Thymus (tissue), 11 donors: ENCODE results near the gene GPANK1. TPM values are rescaled to one million over a fixed set of nuclear protein-coding genes. Genes with fewer than 3 reads are reported as not detected.

Experiments
- DNase-seq, 9 donors: peaks; one replicate each; pipeline ENCODE4 v3.0.0-alpha.2; 2013; ENCODE audit warnings: low spot score in 9 of 9, low read depth in 6 of 9, missing footprints in 1 of 9
- H3K27ac ChIP-seq, 2 donors: one replicate each; pipeline ENCODE4 v1.5.1; 2013; ENCODE audit warnings: control low read depth in 1 of 2, low read depth in 1 of 2, low read length in 1 of 2, mild to moderate bottlenecking in 1 of 2, moderate library complexity in 1 of 2
- H3K27me3 ChIP-seq, 2 donors: one replicate each; pipeline ENCODE4 v1.5.1; 2013; ENCODE audit warnings: low read length in 1 of 2; ENCODE audit not compliant: control insufficient read depth in 2 of 2, insufficient read depth in 1 of 2
- H3K36me3 ChIP-seq, 2 donors: one replicate each; pipeline ENCODE4 v1.5.1; 2013; ENCODE audit warnings: low read length in 1 of 2, mild to moderate bottlenecking in 1 of 2, moderate library complexity in 1 of 2; ENCODE audit not compliant: control insufficient read depth in 2 of 2, insufficient read depth in 2 of 2
- H3K4me1 ChIP-seq, 2 donors: one replicate each; pipeline ENCODE4 v1.5.1; 2013; ENCODE audit warnings: low read length in 2 of 2; ENCODE audit not compliant: control insufficient read depth in 2 of 2, insufficient read depth in 2 of 2
- H3K4me3 ChIP-seq, 2 donors: one replicate each; pipeline ENCODE4 v1.5.1; 2013; ENCODE audit warnings: low read length in 2 of 2, control low read depth in 1 of 2, mild to moderate bottlenecking in 1 of 2
- H3K9me3 ChIP-seq, 2 donors: one replicate each; pipeline ENCODE4 v1.5.1; 2013; ENCODE audit warnings: low read length in 1 of 2, mild to moderate bottlenecking in 1 of 2; ENCODE audit not compliant: control insufficient read depth in 2 of 2, insufficient read depth in 1 of 2
- WGBS: extraction: QIAGEN DNeasy Blood & Tissue Kit; methylation state at CpG from one replicate; pipeline ENCODE4 v1.1.7; 2013; 5-methylcytosine and 5-hydroxymethylcytosine counted together
- polyA plus RNA-seq: library from polyadenylated mRNA; stranded (reverse); fragments of 200-250 nt; gene quantifications from one replicate; pipeline ENCODE4 v1.2.3, GENCODE V29; 2013
- total RNA-seq: library from RNA; stranded (reverse); fragments of 120-200 nt; gene quantifications from one replicate; pipeline ENCODE4 v1.2.4, GENCODE V29; 2013
- donor health status: healthy.

GPANK1 gene
- total and polyA plus RNA-seq, 2 donors, result 13.8 to 25.2 TPM

DNA sequence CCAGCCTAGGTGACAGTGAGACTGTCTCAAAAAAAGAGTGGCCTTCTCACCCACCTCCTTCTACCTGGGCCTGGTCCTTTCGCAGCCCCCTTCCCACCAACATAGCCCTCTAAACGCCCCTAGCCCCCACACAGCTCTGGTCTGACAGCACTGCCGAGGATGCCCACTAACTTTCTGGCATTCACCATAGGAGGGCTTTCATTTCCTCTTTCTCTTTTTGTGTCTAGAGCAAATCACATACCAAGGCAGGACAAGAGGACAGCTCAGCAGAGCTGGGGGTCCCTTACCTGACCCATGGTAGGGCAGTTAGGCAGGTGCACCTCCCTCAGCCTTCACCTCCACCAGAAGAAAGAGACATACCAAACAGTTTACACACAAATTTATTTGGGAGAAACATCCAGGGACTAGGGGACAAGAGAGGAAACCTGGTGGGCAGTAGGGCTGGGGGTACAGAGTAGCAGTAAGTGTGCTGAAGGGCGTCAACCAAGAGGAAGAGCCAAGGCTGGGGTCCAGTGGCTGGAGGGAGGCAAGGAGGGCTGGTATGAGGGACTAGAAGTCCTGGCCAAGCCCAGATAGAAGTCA, 11.6 kb upstream of the GPANK1 start:
- Histone ChIP-seq H3K9me3 (no peaks in the 10 kb centered on the region), H3K27me3 (peaks cover 0 to 14% of the 10 kb centered on the region in 2 donors), H3K4me1 (peaks cover 2 to 23% of the 10 kb centered on the region in 2 donors), H3K36me3 (peaks cover 21 to 31% of the 10 kb centered on the region in 2 donors), H3K4me3 (no peak overlapping the region), H3K27ac (no peak overlapping the region)
- no peak for DNase-seq
- 92% methylated on average over 4 of the region's 4 CpGs for WGBS

DNA sequence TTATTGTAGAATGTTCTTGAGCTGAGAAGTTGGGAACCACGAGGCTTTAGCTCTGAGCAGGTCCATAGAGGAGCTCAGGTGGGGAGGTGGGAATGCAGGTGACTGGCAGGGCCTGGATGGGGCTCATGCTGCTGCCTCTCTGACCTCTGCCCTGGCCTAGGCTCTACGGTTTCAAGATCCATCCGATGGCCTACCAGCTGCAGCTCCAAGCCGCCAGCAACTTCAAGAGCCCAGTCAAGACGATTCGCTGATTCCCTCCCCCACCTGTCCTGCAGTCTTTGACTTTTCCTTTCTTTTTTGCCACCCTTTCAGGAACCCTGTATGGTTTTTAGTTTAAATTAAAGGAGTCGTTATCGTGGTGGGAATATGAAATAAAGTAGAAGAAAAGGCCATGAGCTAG, 4.9 kb upstream of the GPANK1 start, which contains the start of gene LY6G5B:
Gene LY6G5B (plus strand): TSS at position 301 of the 400 bp plus-strand sequence. CDS start 975 bp downstream, outside the sequence.
- Histone ChIP-seq H3K27ac (no peak within 1 kb of the TSS), H3K9me3 (no peaks in the 10 kb centered on the region), H3K4me3 (no peak within 1 kb of the TSS), H3K4me1 (peaks cover 7 to 18% of the 10 kb centered on the region in 2 donors), H3K36me3 (peaks cover 56 to 70% of the 10 kb centered on the region in 2 donors), H3K27me3 (no peaks in the 10 kb centered on the region)
- WGBS, result 98% methylated on average over 8 of the region's 8 CpGs
- DNase-seq, result no peak

DNA sequence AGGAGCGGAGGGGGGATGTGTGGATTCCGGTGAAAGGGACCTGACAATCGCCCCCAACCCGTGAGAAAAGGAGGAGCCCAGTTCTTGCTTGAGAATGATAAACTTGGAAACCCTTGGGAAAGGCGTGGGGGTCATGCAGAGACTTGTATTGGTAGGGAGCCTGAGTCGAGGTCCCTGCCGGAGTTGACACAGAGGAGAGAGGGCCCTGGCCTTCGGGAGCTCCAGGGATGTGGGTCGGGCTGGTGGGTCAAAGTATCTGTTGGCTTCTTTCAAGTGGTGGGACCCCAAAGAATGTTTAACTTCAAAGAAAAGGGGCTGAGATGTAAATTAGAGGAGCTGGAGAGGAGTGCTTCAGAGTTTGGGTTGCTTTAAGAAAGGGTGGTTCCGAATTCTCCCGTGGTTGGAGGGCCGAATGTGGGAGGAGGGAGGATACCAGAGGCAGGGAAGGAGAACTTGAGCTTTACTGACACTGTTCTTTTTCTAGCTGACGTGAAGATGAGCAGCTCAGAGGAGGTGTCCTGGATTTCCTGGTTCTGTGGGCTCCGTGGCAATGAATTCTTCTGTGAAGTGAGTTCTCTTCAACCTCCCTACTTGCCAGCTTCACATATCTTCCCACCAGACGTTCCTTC, 1.7 kb upstream of the GPANK1 start:
- peak overlapping the region; percentile 91 to 97 for H3K4me3 ChIP-seq
- H3K36me3 ChIP-seq, result peaks cover 47 to 72% of the 10 kb centered on the region in 2 donors
- peak overlapping the region; percentile 45 to 82 for H3K27ac ChIP-seq
- 12% methylated on average over 15 of the region's 15 CpGs for WGBS
- no peak for DNase-seq
- H3K4me1 ChIP-seq, result peaks cover 30 to 47% of the 10 kb centered on the region in 2 donors
- H3K27me3 ChIP-seq, result no peaks in the 10 kb centered on the region
- H3K9me3 ChIP-seq, result no peaks in the 10 kb centered on the region

DNA sequence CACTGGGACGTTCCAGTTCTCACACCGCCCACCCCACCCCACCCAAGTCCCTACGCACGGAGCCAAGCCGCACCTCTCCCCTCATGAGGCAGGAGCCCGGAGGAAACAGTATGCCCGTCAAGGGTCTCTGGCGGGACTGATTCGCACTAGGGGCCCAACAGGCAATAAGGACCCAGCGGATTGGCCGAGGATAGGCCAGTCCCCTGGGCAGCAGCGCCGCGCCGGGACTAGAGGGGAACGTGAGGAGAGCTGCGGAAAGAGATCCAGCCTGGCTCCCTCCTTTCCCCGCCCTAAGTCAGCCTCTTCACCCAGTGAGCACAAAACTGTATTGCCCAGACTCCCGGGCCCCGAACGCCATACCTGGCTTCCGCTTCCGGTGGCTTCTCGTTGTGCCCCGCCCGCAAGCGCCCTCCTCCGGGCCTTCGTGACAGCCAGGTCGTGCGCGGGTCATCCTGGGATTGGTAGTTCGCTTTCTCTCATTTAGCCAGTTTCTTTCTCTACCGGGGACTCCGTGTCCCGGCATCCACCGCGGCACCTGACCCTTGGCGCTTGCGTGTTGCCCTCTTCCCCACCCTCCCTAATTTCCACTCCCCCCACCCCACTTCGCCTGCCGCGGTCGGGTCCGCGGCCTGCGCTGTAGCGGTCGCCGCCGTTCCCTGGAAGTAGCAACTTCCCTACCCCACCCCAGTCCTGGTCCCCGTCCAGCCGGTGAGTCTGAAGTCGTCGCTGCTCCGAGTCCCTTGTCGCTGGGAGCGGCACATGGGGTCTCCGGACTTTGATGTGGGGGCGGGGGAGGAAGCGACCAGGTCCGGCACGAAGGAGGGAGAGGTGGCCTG, 922 bp upstream of the GPANK1 start, which contains the start of gene CSNK2B:
Gene CSNK2B (plus strand): TSS at position 580 of the 836 bp plus-strand sequence. CDS start 752 bp downstream, outside the sequence.
- H3K4me3 ChIP-seq, result peak within 1 kb of the TSS; percentile 91 to 97
- peaks cover 35 to 55% of the 10 kb centered on the region in 2 donors for H3K4me1 ChIP-seq
- WGBS, result under 1% methylated on average over 63 of the region's 63 CpGs
- H3K27ac ChIP-seq, result peak within 1 kb of the TSS; percentile 97 to 99
- peak; percentile 91 to 99 (median 98) for DNase-seq
- H3K36me3 ChIP-seq, result peaks cover 40 to 67% of the 10 kb centered on the region in 2 donors
- H3K27me3 ChIP-seq, result no peaks in the 10 kb centered on the region
- no peaks in the 10 kb centered on the region for H3K9me3 ChIP-seq

DNA sequence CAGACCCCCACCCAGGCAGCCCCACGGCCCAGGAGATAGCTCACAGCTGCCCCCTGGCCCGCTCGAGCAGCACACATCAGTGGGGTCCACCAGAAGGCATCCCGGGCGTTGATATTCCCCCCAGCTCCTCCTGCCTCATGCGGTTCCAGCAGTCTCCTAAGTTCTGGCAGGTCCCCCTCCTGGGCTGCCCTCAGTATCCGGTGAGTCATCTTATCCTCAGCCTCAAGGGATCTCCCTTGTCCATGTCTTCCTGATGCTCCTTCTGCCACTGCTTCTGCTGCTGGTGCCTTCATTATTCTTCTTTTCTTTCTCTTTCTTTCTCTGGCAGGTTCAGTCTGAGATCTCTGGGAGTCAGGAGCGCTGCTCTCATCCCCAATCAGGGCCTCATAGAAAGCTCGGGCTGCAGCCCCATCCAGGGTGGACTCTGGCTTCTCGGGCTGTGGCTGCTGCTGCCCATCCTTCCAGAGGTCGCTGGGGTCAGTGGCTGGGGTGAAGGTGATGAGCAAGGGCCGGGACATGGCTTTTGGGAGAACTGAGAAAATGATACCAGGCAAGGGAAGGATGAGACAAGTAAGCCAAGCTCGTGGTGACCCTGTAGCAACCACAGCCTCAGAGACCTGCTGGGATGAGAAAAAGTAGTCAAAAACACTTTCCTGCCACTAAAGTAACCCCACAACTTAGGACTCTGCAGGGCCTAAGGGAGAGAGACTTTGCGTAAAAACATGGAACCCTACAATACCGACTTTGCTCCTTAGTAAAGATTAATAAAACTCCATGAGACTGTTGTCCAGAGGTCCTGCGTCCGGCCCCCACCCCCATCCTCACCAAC, 622 bp downstream of the GPANK1 start:
- peak overlapping the region; percentile 91 to 97 for H3K4me3 ChIP-seq
- H3K27me3 ChIP-seq, result no peaks in the 10 kb centered on the region
- WGBS, result 36% methylated on average over 17 of the region's 17 CpGs
- peak overlapping the region; percentile 97 to 99 for H3K27ac ChIP-seq
- peaks cover 42 to 67% of the 10 kb centered on the region in 2 donors for H3K4me1 ChIP-seq
- H3K36me3 ChIP-seq, result peaks cover 24 to 54% of the 10 kb centered on the region in 2 donors
- H3K9me3 ChIP-seq, result no peaks in the 10 kb centered on the region
- DNase-seq, result peak in 1 of 9 donors; percentile 46

DNA sequence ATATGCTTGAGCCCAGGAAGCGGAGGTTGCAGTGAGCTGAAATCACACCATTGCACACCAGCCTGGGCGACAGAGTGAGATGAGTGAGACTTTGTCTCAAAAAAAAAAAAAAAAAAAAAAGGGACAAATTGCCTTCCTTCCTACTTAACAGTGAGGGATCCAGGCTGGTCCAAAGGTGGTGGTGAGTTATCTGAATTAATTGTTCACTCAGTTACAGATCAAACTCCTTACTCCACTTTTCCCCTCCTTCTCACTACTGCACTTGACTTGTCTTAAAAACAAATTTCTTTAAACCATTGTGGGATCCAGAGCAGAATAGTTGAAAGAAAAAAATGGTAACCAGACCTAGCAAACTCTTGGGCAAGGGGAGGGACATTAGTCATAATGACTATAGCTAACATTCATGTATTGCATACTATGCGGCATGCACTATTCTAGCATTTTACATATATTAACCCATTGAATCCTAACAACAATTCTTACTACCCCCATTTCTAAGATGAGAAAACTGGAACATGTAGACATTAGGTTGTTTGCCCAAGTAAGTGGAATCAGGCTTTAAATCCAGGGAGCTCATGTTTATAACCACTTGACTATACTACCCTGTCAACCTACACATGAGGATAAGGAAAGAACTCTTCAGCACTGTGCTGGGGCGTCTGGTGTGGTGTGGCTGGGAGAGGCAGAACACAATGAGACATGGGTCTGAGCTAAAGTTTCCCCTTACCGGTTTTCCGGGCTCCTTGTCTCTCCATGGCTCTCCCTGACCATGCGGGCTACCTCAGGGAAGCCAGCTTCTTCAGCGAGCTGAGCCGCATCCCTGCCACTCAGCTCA, 1.5 kb downstream of the GPANK1 start:
- 83% methylated on average over 9 of the region's 9 CpGs for WGBS
- peaks cover 48 to 72% of the 10 kb centered on the region in 2 donors for H3K4me1 ChIP-seq

DNA sequence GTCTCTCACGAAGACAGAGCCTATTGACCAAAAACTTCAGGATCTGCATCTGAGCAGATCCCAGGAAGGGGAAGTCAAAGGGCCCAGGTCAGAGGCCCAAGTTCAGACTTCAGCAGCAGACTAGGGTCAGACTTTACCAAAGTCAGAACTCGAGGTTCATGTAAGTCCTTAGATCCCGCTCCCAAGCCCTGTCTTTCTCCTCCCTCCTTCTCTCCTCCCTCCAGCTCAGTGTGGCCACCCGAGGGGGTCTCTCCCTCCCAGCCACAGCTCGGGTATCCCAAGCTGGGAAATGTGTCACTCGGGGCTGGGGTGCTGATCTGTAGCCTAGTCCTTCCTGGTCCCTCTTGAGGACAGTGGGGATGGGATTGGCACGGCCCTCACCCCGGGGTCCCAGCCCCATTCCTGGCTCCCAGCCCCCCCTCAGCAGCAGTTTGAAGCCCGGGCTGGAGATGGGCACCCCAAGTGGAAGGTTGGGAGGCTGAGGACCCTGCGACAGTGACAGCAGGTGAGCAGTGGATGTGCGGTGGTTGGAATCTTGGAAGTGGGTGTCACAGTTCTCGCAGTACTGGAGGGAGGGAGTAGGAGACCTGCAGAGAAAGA, 2.6 kb downstream of the GPANK1 start:
- no peaks in the 10 kb centered on the region for H3K27me3 ChIP-seq
- H3K27ac ChIP-seq, result no peak overlapping the region
- peaks cover 45 to 75% of the 10 kb centered on the region in 2 donors for H3K4me1 ChIP-seq
- peaks cover 18 to 49% of the 10 kb centered on the region in 2 donors for H3K36me3 ChIP-seq
- no peaks in the 10 kb centered on the region for H3K9me3 ChIP-seq
- WGBS, result 96% methylated on average over 12 of the region's 12 CpGs
- DNase-seq, result no peak
- peak overlapping the region in 1 of 2 donors; percentile 97 for H3K4me3 ChIP-seq

More for the DNA sequence above, 1.5 kb downstream of the GPANK1 start:
- no peaks in the 10 kb centered on the region for H3K27me3 ChIP-seq
- H3K27ac ChIP-seq, result peak overlapping the region; percentile 97 to 99
- no peak for DNase-seq
- H3K9me3 ChIP-seq, result no peaks in the 10 kb centered on the region
- peaks cover 17 to 52% of the 10 kb centered on the region in 2 donors for H3K36me3 ChIP-seq
- peak overlapping the region; percentile 91 to 97 for H3K4me3 ChIP-seq
